Renal pelvis (tissue), 4 donors: ENCODE data around the gene ASNSD1. TPM values are rescaled to one million over a fixed set of nuclear protein-coding genes. Genes with fewer than 3 reads are reported as not detected.
"Not testable (repeated sequence)": the region's sequence is repeated elsewhere in the genome, so short reads cannot be mapped to it uniquely, and the experiment has no call there.

Source experiments
- DNase-seq: peaks from one replicate; pipeline ENCODE4 v3.0.0-alpha.2; 2013
- polyA plus RNA-seq, 3 donors: library from polyadenylated mRNA; unstranded; fragments of 120-200 nt; gene quantifications; one replicate each; pipeline ENCODE4 v1.2.1, GENCODE V29; 2013; ENCODE audit not compliant: insufficient read length in 3 of 3

ASNSD1 gene
- polyA plus RNA-seq, 3 donors: 53.6 to 55.0 (median 53.7) TPM

DNA sequence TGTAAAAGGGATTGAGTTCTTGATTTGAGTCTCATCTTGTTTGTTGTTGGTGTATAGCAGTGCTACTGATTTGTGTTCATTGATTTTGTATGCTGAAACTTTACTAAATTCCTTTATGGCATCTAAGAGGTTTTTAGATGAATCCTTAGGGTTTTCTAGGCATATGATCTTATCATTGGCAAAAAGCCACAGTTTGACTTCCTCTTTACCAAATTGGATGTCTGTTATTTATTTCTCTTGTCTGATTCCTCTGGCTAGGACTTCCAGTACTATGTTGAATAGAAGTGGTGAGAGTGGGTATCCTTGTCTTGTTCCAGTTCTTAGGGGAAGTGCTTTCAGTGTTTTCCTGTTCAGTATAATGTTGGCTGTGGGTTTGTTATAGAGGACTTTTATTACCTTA lies 18.0 kb downstream of the ASNSD1 start:
- DNase-seq: no peak

DNA sequence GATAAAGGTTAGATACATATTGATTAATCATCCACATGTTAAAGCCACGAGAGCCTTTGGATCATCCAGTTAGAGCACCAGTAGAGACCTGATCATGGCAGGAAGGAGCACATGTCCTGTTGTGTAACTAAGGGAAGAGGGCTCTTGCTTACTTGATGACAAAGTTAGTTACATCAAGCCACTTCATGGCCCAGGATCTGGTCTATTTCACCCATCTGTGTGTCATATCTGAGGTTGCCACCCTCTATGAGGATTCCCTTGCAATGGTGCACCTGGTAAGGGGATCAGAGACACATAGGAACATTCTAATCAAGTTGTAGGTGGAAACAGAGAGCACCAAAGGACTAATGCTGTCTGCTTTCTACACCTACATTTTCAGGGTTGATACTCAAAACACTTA lies 19.9 kb downstream of the ASNSD1 start:
- no peak for DNase-seq

DNA sequence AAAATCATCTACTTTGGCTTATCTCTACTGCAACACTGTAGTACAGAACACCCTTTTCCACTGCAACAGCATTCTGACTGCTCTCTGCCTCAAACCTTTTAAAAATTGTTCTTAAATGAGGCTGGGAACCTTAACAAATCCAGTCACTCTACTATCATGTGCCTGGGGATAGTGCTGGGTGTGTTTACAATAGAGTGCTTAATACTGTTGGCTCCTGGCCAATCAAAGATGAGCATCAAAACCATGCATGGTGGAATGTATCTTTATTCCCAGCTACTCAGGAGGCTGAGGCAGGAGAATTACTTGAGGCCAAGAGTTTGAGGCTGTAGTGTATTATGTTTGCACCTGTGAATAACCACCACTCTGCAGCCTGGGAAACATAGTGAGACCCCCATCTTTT lies 20.6 kb downstream of the ASNSD1 start:
- no peak for DNase-seq

DNA sequence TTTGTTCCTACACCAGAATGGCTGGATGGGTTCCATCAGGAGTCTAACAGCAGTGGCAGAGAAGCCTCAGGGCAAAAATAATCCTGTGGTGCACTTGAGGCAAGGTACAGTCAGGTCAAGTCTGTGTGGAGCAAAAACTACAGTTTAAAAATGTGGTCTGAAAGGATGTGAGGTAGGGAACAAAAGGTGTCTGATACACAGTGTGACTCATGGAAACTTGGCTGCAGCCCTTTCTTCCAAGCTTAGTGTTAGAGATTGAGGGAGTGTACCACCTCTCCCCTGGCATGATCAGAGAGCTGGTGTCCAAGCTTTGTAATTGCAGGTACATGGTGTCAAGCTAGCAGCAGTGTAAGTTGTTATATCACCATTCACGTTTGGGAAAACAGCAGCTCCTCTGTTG lies 22.1 kb downstream of the ASNSD1 start:
- DNase-seq: no peak

DNA sequence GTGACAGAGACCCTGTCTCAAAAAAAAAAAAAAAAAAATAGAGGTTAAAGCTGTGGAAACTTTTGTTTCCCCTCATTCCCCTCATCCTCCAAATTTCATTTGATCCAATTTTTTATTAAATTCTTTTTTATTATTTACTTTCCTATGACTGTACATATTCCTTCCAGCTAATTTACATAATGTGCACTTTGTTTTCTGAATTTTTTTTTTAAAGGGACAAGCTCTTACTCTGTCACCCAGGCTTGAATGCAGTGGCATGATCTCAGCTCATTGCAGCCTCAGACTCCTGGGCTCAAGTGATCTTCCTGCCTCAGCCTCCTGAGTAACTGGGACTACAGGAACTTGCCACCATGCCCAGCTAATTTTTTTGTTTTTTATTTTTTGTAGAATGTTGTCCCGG lies 23.6 kb downstream of the ASNSD1 start:
- no peak for DNase-seq

DNA sequence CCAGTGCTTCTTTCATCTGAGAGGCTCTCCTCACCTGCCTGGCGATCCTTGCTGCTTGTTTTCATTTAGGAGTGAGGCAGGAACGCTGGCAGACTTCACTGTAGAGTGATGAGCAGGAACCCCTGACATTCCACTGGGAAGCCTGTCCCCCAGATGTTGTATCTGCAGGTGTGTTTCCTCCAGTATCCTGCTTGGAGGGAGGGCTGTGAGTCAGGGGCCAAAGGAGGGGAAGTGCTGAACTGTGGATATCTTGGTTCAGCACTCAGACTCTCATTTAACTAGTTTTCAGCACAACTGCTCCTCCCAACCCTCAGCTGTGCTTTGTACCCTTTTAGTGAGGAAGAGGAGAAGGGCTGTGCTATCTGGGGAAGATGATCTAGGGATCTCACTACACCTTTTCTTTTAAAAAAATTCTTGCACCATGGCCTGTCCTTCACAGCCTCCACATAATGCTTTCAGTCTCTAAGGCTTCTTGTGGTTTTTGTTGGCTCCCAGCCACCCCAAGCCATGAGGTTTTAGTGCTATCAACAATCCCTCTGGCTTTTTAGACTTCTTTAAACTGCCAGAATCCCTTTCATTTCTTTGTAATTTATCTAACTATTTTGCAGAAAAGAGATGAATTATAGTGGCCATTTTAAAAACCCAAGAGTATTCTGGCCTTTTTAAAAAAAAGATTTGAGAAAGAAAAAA lies 24.4 kb downstream of the ASNSD1 start:
- DNase-seq: no peak

DNA sequence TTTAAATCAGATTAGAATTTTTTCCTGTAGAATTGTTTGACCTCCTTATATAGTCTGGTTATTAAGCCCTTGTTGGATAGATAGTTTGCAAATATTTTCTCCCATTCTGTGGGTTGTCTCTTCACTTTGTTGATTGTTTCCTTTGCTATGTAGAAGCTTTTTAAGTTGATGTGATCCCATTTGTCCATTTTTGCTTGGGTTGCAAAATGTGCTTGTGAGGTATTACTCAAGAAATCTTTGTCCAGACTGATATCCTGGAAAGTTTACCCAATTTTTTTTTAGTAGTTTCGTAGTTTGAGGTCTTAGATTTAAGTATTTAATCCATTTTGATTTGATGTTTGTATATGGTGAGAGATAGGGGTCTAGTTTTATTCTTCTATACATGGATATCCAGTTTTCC lies 26.5 kb downstream of the ASNSD1 start:
- DNase-seq: not testable (repeated sequence)

DNA sequence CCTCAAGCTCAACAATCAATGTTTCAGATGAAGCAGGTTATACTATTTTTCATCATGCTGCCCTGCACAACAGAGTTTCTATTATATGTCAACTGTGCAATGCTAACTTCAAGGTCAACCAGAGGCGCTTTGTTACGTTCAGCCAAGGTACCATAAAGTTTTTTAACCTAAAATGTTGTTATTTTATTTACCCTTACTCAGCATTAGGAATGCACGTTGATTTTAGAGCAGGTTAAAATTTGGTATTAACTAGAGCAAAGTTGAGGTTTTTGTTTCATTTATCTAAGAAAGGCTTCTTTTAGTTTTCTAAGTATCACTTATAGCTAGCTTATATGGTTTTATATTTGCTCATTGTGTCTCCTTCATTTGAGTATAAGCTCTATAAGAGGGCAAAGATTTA lies 35.0 kb downstream of the ASNSD1 start:
- no peak for DNase-seq

DNA sequence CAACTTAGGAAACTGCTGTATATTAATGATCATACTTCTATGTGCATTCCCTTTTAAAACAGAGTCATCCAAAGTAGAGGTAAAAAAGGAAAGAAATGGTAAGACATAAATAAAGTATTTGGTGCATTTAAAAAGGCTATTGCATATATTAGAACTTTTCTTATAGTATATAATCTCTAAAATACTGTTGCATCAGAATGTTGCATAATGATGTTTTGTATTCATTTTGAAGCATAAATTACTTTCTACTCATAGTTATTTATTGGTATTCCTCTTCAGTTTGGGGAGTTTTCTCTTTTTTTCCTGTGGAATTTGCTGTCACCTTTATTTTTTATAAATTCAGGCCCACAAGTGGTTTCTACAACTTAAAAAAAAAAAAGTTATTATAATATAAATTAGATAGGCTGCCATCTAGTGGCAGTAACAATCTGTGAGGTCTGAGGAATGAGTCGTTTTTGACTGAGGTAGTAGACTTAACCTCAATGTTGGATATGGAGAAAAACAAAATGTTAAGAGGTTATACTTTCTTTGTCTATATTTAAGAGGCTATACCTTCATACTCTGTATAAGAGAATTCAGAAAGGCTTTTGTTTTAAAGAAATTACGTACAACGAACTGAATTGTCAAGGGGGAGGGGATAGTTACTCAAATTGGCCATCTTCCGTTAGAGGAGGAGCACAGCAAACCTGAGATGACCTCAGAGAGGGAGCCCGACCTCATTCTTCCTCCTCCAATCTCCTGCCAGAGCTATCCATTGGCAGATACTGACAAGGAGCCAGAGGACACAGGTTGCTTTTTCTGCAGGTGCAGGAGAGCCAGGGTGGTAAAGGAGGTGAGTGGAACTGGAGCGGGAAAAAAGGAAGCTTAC lies 37.0 kb downstream of the ASNSD1 start:
- peak; percentile 29 for DNase-seq

DNA sequence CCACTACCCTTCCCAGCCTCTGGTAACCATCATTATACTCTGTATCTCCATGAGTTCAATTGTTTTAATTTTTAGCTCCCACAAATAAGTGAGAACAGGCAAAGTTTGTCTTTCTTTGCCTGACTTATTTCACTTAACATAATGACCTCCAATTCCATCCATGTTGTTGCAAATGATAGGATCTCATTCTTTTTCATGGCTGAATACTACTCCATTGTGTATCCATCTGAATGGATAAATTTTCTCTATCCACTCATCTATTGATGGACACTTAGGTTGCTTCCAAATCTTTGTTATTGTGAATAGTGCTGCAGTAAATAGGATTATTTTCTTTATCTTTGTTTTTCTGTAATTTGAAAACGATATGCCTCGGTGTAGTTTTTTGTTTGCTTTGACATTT lies 39.4 kb downstream of the ASNSD1 start:
- no peak for DNase-seq

DNA sequence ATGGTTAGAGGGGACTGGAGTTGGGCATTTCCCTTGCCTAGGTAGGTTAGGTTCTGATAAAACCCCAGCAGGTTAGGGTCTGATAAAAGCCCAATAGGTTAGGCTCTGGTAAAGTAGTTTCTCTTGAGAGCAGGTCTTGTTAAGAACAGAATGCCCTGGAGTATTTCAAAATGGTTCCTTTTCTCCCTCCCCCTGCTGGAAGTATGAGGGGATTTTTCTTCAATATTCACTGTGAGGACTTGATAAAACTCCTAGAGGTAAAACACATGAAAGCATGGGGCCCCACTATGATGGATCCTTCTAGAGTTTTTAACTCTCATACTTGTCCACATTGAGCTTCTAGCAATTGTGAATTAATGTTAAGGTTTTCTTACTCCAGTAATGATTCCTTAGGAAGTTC lies 40.8 kb downstream of the ASNSD1 start:
- DNase-seq: no peak

DNA sequence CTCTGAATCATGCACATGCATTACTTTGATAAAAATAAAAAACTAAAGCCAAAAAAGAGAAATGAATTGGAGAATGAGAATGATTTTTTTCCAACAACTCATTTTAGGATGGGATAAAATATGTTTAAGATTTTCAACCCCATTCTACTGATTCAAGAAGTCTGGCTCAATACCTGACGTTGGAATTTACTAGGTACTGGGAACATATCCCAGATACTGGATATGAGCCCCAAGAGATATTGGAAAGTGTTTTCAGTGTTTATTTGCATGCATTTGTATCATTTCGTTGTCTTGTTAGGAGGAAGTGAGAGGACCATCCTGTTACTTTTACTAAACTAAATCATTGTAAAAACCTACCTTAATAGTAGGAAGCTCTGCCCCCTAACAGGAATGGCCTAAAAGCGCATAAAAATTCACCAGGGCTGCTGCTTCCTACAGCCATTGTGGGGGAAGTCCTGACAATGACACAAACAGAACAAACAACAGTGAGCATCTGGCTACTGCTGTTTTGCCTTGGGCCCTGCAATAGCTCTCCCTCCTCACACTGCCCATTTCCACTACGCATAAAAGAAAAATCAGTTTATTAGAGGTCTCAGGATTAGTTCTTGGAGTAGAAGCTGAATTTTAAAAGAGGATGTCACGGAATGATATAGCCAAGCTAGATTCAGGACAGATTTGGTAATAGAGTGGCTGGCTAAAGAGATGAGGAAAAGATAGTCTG lies 48.4 kb downstream of the ASNSD1 start:
- DNase-seq: no peak

DNA sequence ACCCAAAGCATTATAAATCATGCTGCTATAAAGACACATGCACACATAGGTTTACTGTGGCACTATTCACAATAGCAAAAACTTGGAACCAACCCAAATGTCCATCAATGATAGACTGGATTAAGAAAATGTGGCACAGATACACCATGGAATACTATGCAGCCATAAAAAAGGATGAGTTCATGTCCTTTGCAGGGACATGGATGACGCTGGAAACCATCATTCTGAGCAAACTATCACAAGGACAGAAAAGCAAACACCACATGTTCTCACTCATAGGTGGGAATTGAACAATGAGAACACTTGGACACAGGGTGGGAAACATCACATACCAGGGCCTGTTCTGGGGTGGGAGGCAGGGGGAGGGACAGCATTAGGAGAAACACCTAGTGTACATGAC lies 56.3 kb downstream of the ASNSD1 start:
- DNase-seq: not testable (repeated sequence)

DNA sequence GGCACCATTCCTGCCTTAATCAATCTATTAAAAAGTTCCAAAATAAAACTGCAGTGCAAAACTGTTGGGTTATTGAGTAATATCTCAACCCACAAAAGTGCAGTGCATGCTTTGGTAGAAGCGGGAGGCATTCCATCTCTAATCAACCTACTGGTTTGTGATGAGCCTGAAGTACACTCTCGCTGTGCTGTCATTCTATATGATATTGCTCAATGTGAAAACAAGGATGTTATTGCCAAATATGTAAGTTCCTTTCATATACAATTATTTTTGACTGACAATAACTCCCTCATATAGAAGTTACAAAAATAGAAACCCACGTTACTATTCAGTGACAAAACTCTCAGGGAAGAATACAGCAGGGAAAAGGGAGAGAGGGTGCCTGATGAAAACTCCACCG lies 58.3 kb downstream of the ASNSD1 start:
- no peak for DNase-seq

Other genes with a start within 250 kb of the ASNSD1 start
- gene WDR75, start 220.0 kb upstream of the ASNSD1 start, polyA plus RNA-seq: 10 to 100 TPM; 42.9 to 55.8 (median 55.4) TPM
- gene SLC40A1, start 80.7 kb upstream of the ASNSD1 start, polyA plus RNA-seq: 100 to 1,000 TPM; 112 to 125 (median 121) TPM
- 10 to 100 TPM in 2 of 3 donors, 1 to 10 TPM in 1; 6.2 to 15.8 (median 13.8) TPM for gene ANKAR, start 13.2 kb downstream of the ASNSD1 start, polyA plus RNA-seq
- 10 to 100 TPM; 15.9 to 23.5 (median 21.2) TPM for gene OSGEPL1, start 101.3 kb downstream of the ASNSD1 start, polyA plus RNA-seq
- gene ORMDL1, start 122.9 kb downstream of the ASNSD1 start, polyA plus RNA-seq: 100 to 1,000 TPM in 2 of 3 donors, 10 to 100 TPM in 1; 80.8 to 113 (median 111) TPM
- gene PMS1, start 123.0 kb downstream of the ASNSD1 start, polyA plus RNA-seq: 10 to 100 TPM; 31.7 to 41.6 (median 39.7) TPM